Activated effector memory CD4-positive, alpha-beta T cell treated with Interleukin-2 at 50 U/mL for 16 hours (primary cell): ENCODE measurements around the gene FAM50A.
A peak's percentile ranks its signal among the peaks of the same experiment; 100 is the strongest.

Source experiments
- DNase-seq: peaks from one replicate; pipeline ENCODE4 v3.0.0-alpha.2; 2020

FAM50A gene

DNA sequence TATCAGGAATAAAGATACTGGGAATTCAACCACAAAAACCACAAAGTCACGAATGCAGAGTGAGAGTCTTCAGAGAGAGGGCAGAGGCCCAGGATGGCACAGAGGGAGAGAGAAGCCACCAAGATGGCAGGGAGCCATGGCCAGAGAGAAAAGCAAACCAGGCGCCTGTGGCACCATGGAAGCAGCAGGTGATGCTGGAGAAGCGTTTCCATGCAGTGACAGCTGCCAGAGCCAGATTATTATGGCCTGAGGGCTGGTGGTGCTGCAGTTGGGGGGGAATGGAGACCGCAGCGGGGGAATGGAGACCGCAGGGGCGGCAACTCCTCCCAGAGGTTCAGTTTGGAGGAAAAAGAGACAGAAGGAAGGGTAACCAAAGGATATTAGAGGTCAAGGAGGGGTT lies 26.8 kb upstream of the FAM50A start:
- DNase-seq: no peak

DNA sequence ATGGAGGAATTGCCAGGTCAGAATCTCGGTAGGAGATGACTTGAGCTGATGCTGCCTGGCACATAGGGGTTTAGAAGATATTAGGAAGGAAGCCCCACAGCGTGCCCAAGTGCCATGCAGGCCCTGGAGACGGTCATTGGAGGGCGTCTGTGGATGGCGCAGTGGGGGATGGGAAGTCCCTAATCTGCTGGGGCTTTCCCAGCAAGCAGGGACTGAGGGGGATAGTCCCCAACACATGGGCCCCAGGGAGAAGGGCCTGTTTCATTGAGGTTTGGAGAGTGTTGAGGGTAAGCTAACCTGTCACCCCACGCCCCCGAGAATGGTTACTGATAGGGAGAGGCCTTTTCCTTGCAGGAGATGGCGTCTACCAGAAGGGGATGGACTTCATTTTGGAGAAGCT lies 24.8 kb upstream of the FAM50A start:
- no peak for DNase-seq

DNA sequence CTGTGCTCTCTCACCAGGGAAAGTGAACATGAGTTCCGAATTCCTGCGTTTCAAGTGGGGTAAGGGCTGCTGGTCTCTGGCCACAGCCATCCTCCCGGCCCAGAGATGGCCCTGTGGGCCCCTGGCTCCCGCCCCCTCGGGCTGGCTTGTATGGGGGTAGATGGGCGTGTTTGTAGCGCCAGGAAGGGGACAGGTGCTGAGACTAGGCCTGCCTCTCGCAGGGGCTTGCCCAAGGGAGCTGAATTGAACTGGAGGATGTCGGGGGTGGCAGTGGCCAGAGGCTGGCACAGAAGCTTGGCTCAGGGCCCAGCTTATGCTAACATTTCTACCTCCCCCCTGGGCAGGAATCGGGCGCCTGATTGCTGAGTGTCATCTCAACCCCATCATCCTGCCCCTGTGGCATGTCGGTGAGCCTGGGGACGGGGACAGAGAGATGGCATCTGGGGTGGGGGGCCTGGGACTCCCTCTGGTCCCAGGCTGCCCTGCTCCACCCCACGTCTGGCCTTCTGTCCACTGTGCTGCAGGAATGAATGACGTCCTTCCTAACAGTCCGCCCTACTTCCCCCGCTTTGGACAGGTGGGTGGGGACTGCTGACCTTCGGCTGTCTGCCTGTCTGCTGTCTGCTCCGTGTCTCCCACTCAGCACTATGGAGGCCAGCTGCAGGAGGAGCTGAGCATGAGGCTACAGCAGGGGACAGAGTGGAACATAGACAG lies 24.1 kb upstream of the FAM50A start:
- DNase-seq: no peak

DNA sequence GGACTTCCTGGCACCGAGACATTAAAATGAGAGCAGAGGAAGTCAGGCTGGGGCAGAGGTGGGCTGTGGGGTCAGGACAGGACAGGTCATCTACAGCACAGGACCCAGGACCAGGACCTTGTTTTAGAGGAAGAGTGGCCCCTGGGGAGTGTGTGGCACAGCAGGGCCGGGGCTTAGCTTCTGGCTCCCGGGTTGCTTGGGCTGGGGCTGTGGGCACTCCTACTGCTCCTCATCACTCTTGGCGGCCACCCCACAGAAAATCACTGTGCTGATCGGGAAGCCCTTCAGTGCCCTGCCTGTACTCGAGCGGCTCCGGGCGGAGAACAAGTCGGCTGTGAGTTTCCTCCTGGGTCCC lies 23.6 kb upstream of the FAM50A start:
- DNase-seq: no peak

DNA sequence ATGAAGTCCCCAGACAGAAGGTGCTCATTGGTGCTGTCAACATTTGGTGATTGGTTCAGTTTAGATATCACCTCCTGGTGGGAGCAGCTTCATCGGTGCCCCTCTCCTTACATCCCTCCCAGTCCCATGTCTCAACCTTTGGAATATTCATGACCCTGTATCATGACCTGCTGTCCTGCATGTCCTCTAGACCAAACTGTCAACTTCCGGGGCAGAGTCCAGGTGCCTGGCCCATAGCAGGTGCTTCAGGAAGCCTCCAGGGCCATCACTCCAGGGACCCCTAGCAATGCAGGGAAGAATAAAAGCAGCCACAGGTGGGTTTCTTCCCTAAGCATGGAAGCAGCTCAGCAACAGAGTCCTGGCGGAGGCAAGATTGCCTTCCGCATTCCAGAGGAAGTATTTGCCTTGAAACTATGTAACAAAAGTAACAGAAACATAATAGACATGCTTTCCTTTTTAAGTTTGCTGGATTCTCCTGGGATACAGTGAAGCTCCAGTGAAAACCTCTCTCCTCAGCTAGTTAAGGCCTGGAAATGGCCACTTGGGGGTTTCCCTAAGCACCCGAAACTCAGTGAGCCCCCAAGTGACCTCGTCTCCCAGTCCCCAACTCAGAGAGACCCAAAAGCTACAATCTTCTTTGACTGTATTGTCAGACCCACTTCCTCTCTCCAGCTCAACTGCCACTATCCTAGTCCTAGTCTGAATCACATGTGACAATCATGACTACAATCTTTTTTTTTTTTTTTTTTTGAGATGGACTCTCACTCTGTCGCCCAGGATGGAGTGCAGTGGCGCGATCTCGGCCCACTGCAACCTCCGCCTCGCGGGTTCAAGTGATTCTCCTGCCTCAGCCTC lies 16.8 kb upstream of the FAM50A start:
- DNase-seq: no peak

DNA sequence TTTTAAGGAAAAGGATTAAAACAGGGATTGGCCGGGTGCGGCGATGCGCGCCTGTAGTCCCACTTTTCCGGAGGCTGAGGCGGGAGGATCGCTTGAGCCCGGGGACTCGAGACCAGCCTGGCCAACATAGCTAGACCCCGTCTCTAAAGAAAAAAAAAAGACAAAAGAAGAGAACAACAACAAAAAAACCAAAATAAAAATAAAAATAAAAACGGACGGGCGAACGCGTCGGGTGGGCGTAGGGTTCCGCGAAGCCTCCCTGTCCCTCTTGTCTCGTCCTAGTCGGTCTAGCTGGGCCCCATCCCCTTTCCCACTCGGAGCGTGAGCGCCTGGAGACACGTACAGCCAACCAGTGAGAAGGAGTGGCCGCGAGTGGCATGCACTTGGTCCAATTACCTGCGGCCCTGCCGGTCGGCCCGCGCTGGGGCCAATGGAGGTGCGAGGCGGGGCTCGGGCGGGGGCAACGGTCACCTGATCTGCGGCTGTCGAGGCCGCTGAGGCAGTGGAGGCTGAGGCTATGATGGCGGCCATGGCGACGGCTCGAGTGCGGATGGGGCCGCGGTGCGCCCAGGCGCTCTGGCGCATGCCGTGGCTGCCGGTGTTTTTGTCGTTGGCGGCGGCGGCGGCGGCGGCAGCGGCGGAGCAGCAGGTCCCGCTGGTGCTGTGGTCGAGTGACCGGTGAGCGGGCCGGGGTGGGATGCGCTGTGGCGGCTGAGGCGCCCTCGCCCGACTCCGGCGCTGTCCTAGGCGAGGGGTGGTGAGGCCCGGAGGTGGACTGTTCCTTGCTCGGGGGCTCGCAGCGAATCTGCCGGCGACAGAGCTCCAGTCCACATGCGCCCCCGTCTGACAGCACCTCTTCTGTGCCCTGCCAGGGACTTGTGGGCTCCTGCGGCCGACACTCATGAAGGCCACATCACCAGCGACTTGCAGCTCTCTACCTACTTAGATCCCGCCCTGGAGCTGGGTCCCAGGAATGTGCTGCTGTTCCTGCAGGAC lies 15.5 kb upstream of the FAM50A start, which contains the start of gene ATP6AP1:
Gene ATP6AP1, plus strand, starts transcription at position 502 of the 996 bp plus-strand sequence. Its CDS starts 16 bp downstream, at position 518.
- DNase-seq: peak; percentile 82

DNA sequence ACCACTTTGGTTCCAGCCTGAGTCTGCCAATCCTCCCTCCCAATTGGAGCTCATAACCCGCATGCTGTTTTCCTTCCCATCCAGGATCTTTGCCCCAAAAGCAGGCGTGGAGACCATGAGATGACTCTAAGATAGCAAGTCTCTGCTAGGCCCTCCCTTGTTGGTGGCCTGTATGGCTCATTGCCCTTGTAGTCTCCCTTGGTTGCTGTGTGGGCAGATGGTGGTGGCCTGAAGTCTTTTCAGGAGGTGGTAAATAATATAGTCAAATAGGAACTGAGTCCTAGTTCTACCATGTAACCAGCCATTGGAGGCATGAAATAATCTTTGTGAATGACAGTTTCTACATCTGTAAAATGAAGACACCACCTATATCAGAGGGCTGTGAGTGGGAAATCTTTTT lies 14.2 kb upstream of the FAM50A start:
- DNase-seq: no peak

DNA sequence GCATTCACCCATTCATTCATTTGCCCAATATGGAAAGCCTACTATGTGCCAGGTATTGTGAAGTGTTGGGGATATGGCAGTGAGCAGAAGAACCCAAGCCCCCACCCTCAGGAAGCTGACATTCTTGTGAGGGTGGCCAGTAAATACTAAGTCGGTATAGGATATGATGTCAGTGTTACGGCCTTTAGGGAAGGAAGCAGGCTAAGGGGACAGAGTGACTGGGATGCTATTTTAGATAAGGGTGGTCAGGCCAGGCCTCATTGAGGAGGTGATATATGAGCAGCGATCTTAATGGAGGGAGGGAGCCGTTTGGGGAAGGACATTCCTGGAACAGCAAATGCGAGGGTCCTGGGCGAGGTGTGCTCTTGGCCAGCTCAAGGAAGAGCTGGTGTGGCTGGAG lies 13.5 kb upstream of the FAM50A start:
- DNase-seq: no peak

DNA sequence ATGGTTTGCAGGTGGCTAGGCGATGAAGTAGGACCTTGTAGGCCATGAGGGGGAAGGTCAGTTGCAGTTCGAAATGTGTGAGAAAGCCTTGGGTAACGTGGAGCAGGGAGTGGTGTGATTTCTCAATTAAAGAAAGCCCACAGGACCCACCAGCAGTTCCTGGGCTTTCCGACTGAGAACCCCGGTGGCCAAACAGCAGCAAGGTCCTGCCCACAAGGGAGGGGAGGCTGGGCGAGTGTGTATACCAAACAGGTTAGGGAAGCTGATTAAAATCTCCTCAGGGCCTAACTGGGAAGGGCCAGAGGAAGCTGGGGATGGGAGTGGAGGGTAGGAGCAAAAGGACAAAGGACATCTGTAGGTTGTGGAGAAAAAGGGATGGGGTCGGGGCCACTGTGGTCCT lies 13.0 kb upstream of the FAM50A start:
- DNase-seq: no peak

DNA sequence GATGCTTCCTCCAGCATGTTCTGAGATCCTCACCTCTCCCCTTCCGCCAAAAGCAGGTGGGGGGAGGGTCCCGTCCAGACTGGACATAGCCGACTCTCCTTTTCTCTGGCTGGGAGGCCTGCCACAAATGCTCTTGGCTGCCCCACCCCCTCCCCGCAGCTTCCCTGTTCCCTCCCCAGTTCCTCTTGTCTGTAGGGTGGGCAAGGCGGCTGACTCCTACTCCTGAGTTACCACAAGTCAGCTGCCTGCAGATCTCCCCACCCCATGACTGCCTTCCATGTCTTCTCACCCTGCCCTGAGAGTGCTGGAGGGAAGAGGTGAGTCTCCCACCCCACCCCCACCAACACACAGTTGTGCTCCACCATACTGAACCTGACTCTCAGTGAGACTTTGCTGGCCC lies 12.6 kb upstream of the FAM50A start:
- DNase-seq: no peak

DNA sequence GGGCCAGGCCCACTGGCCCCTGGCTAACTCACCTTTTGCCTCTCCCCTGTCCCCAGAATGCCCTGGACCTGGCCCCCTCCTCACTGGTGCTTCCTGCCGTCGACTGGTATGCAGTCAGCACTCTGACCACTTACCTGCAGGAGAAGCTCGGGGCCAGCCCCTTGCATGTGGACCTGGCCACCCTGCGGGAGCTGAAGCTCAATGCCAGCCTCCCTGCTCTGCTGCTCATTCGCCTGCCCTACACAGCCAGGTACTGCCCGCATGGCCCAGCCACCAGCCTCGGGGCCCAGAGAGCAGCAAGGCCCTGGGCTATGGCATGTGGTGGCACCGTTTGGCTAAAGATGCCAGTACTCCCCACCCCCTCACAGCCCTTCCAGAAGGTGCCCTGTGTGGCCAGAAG lies 11.7 kb upstream of the FAM50A start:
- no peak for DNase-seq

DNA sequence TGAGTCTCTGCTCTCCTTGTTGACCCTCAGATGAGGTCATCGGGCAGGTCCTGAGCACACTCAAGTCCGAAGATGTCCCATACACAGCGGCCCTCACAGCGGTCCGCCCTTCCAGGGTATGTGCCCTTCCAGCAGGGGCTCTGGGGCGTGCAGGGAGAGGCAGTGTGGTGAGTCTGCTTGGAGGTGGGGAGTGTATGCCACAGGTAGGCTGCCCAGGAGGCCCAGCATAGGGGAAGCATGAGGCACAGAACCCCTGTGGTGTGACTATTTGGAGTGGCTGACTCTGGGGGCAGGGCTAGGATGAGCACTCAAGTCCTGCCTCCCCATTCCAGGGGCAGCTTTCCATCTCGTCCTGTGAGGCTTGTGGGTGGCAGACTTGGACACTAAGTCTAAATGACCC lies 10.3 kb upstream of the FAM50A start:
- no peak for DNase-seq

DNA sequence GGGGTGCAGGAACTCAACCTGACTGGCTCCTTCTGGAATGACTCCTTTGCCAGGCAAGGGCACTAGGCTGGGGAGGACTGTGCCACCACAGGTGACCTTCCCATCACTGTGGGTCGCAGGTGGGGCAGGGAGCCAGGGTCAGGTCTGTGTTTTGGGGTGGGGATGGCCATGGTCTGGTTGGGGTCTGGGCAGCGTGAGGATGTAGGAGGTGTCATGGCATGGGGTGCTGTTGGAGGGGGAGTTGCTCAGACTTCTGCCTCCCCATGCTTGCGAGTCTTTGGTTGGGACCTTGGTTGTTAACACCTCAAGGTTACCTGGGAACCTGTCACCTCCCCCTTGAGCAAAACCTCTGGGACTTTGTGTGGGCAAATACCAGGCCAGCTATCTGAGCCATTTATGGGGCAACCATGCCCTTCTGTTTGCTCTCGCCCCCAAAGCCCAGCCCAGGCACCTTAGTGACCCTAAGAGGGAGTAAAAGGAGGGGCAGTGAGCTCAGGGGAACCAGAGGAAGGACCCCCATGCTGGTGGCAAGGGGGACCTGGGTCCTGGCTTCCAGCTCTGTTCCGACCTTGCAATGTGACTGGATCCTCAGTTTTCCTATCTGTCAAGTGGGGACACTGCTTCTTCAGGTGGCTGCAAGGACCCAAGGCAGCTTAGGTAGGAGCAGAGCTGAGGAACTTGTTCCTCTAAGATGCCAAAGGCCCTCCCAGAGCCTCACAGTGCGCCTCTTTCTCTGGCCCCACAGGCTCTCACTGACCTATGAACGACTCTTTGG lies 9.4 kb upstream of the FAM50A start:
- DNase-seq: no peak

DNA sequence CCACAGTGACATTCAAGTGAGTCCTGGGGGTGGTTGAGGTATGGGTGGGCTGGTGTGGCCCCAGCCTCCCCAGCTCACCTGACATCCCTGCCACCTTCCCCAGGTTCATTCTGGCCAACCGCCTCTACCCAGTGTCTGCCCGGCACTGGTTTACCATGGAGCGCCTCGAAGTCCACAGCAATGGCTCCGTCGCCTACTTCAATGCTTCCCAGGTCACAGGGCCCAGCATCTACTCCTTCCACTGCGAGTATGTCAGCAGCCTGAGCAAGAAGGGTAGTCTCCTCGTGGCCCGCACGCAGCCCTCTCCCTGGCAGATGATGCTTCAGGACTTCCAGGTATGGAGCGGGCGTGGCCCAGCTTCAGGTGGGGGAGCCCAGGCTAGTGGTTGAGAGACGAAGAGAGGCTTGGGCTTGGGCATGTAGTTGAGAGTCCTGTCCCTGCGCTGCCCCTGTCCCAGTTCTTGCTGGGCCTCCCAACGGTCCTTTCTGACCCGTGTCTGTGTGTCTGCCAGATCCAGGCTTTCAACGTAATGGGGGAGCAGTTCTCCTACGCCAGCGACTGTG lies 8.7 kb upstream of the FAM50A start:
- no peak for DNase-seq

DNA sequence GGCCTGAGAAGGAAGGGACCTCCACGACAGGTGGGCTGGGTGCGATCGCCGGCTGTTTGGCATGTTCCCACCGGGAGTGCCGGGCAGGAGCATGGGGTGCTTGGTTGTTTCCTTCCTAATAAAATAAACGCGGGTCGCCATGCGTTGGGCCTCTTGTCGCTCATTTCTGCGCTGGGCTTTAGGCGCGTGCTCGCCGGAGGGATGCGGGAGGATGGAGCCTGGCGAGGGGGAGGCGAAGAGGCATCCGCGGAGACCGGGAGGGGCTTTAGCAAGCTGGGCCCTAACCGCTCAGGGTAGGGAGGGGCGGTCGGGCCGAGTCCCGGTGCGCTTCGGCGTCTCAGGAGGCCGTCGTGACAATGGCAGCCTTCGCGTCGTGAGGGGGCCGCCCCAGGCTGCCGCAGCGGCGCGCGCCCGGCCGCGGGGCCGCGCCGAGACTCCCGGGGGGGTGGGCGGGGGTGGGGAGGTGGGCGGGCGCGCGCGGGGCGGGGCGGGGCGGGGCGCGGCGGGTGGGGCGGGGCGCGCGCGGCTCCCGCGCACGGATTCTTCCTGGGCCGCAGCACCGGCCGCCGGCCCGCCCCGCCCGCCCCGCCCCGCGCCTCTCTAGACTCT lies 7.5 kb upstream of the FAM50A start:
- peak; percentile 46 for DNase-seq

DNA sequence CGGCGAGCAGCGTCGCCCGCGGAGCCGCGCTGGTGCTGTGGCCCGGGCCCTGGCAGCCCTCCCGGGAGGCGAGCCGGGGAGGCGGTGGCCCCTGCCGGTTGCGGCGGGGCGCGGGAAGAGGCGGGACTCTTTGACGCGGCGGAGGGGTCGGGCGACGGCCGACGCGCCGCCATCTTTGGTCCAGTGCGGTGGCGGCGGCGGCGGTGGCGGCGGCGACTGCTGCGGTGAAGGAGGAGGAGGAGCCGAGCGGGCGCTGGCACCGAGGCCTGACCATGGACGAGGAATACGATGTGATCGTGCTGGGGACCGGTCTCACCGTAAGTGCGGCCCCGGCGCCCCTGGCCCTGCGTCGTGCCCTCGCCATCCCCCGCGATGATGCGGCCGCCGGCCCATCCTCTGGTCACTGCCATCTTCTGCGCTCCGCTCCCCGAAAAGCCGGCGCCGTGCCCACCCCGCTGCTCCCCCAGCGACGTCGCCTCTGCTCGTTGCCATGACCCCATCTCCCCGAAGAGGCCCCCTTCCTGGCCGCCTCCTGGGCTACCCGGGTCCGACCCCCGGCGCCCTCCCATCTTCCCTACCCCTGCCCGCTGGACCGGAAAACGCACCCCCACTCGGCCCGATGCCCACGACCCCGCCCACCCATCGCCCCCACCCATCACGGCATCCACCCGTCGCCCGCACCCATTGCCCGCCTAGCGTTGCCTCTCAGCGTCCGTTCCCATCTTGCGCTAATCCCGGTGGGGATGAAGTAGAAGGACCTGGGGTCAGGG lies 6.8 kb upstream of the FAM50A start, which contains the start of gene GDI1:
Gene GDI1, plus strand, starts transcription at position 172 of the 770 bp plus-strand sequence. Its CDS starts 101 bp downstream, at position 273.
- DNase-seq: no peak

DNA sequence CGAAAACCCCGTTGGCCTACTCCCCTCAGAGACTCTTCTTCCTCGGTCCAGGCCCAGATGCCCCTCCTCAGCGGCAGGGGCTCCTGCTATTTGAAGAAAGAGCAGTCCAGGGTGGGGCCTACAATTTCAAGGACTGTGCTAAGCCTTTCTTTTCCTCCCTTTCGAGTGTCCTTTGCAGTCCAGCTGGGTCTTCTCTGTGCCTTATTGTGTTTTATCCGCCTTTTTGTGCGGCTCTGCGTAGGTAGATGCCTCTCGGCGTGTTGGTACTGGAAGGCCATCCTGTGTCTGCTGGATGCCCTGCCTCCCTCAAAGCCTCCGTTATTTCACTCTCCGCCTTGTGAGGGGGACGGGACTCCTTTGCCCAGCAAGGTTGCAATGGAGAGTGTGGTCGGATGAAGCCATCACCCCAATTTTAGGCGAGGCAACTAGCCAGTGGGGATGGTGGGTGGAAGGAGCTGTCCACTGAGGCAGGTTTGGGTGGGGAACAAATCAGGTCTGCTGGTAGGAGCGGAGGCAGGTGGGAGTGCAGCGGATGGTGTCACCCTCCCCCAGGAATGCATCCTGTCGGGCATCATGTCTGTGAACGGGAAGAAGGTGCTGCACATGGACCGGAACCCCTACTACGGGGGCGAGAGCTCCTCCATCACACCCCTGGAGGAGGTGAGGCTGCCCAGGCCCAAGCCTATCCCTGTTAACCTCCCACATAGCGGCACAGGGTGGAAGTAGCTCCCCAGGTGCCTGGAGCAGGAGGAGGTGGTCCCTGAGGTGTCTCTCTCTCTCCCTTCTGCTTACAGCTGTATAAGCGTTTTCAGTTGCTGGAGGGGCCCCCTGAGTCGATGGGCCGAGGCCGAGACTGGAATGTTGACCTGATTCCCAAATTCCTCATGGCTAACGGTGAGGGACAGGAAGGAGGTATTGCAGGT lies 5.7 kb upstream of the FAM50A start:
- no peak for DNase-seq

DNA sequence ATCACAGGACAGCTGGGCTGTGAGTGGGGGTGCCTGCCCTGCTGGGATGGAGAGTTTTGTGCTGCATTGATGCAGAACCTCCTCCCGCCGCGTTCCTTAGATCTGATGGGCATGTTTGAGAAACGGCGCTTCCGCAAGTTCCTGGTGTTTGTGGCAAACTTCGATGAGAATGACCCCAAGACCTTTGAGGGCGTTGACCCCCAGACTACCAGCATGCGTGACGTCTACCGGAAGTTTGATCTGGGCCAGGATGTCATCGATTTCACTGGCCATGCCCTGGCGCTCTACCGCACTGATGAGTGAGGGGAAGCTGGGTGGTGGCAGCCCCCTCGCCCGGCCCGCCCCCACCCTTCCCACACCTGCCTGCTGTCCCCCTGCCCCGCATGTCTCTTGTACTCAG lies 4.1 kb upstream of the FAM50A start:
- no peak for DNase-seq

DNA sequence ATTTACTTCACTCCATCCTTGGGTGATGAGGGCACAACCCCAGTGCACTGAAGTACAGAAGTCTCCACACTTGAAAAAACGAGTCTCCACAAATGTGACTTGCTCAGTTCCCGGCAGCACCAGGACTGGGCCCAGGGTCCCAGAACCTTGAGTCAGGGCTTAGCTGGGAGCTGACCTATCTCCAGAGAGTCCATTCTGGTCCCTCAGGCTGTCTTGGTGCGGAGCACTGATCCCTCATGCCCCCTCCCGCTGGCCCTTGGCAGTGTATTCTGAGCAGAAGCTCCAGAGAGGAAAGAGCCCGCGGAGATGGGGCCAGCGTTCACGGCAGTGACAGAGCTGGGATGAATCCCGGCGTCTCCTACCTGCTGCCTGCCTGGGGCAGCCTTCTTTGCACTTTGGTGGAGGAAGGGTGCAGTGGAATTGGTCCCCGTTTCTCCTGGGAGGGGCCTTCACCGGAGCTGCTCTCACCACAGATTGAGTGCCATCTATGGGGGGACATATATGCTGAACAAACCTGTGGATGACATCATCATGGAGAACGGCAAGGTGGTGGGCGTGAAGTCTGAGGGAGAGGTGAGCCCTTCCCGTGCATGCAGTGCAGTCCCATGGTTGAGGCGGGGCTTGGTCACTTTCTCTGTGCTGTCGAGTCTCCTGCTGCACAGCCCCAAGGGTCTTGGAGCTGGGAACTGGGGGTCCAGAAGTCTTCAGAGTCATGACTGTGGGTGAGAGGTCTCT lies 3.2 kb upstream of the FAM50A start:
- no peak for DNase-seq
